Measurements from ENCODE around the gene TNS1. TPM values are rescaled to one million over a fixed set of nuclear protein-coding genes. Genes with fewer than 3 reads are reported as not detected.

Gene TNS1
- total and polyA plus RNA-seq, 9 of the 15 experiments (the other 6 are each of a cell fraction or from before 2014, with no cell fraction given) = 0.13 to 2.7 (median 0.77) TPM

- TF ChIP-seq HSF4 (CRISPR knock-in tag; IDR thresholded peaks at IDR 0.05; ENCODE audit: borderline replicate concordance) (no peak), ZBTB40 (IDR thresholded peaks at IDR 0.05) (no peak), ZBTB40 (CRISPR knock-in tag; IDR thresholded peaks at IDR 0.05) (no peak), NR2F6 (CRISPR knock-in tag; IDR thresholded peaks at IDR 0.05) (no peak), POLR2G (IDR thresholded peaks at IDR 0.05; ENCODE audit: low read depth, low read length) (no peak), CXXC5 (CRISPR knock-in tag; IDR thresholded peaks at IDR 0.05) (no peak), ZNF197 (CRISPR knock-in tag; IDR thresholded peaks at IDR 0.05; ENCODE audit: low read depth) (no peak), GATAD2B (IDR thresholded peaks at IDR 0.05; ENCODE audit: borderline replicate concordance) (no peak), SREBF1 (IDR thresholded peaks at IDR 0.05; ENCODE audit: borderline replicate concordance, low read depth, low read length) (no peak), U2AF1 (optimal IDR thresholded peaks at IDR 0.05; ENCODE audit: low read depth, low read length) (no peak), ZNF707 (CRISPR knock-in tag; conservative IDR thresholded peaks at IDR 0.05) (no peak), HOXB6 (CRISPR knock-in tag; IDR thresholded peaks at IDR 0.05; ENCODE audit: borderline replicate concordance) (no peak), BRCA1 (IDR thresholded peaks at IDR 0.05) (no peak), BRCA1 (CRISPR knock-in tag; IDR thresholded peaks at IDR 0.05) (no peak), MECOM (CRISPR knock-in tag; IDR thresholded peaks at IDR 0.05) (no peak), ZNF184 (CRISPR knock-in tag; IDR thresholded peaks at IDR 0.05) (no peak), SAFB (IDR thresholded peaks at IDR 0.05; ENCODE audit: borderline replicate concordance, low read depth, low read length) (no peak)
- TF ChIP-seq, protein P1, sequence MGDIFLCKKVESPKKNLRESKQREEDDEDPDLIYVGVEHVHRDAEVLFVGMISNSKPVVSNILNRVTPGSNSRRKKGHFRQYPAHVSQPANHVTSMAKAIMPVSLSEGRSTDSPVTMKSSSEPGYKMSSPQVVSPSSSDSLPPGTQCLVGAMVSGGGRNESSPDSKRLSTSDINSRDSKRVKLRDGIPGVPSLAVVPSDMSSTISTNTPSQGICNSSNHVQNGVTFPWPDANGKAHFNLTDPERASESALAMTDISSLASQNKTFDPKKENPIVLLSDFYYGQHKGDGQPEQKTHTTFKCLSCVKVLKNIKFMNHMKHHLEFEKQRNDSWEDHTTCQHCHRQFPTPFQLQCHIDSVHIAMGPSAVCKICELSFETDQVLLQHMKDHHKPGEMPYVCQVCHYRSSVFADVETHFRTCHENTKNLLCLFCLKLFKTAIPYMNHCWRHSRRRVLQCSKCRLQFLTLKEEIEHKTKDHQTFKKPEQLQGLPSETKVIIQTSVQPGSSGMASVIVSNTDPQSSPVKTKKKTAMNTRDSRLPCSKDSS (IDR thresholded peaks at IDR 0.05; ENCODE audit: low read depth, partially characterized antibody) = no peak
- TF ChIP-seq, protein P2, sequence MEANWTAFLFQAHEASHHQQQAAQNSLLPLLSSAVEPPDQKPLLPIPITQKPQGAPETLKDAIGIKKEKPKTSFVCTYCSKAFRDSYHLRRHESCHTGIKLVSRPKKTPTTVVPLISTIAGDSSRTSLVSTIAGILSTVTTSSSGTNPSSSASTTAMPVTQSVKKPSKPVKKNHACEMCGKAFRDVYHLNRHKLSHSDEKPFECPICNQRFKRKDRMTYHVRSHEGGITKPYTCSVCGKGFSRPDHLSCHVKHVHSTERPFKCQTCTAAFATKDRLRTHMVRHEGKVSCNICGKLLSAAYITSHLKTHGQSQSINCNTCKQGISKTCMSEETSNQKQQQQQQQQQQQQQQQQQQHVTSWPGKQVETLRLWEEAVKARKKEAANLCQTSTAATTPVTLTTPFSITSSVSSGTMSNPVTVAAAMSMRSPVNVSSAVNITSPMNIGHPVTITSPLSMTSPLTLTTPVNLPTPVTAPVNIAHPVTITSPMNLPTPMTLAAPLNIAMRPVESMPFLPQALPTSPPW (CRISPR knock-in tag; IDR thresholded peaks at IDR 0.05) = no peak
These were observed 160.8 kb downstream of the TNS1 start (continued) for GRCh38 chr2:217842017-217842416.

All from K562 (cell line).